ENCODE results near the gene RGL4. TPM values are rescaled to one million over a fixed set of nuclear protein-coding genes. Genes with fewer than 3 reads are reported as not detected.

RGL4 gene
- polyA plus RNA-seq, 1 donor, result 4.7 TPM

DNA sequence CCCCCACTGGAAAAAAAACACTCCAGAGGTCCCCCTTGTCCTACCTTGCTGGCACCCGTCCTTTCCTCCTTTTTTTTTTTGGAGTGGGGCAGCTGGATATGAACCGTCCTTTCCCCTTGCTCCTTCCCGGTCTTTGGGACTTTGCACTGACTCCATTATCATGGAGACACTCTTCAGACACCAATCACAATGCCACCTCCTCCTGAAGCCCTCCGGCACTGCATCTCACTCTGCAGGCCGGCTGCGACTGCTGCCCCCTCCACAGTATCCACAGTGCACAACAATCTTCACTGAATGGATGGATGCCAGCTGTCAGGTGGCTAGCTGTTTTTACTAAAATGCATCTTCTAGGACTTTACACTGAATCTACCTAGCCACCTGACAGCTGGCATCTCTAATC lies 12.7 kb upstream of the RGL4 start:
- no peak for DNase-seq

DNA sequence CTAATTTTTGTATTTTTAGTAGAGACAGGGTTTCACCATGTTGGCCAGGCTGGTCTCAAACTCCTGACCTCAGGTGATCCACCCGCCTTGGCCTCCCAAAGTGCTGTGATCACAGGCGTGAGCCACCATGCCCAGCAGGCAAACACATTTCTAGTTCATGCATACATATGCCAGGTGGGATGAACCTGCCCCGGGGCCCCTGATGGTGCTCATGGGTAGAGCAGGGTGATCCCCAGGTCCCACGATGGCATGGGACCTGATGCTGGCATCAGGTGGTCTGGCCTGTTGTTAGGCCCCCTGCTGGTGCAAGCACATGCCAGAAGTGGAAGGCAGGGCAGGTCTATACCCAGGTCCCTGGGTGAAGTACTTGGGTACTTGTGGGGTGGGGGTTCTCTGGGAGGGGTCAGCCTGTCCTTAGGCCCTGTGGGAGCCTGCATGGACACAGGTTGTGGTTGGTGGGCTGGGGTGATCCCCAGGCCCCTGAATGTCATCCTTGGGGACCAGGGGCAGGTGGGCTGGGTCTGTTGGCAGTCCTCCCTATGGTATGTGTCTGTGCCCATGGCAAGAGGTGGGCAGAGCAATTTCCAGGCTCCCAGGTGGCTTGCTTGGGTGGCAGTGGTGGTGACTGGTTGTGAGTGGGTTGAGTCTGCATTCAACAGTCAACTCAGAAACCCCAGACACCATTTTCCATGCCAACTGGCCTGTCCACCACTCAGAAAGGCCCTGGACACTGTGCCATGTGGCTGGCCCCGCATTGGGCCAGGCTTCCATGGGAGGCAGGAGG lies 9.6 kb upstream of the RGL4 start:
- no peak for DNase-seq

DNA sequence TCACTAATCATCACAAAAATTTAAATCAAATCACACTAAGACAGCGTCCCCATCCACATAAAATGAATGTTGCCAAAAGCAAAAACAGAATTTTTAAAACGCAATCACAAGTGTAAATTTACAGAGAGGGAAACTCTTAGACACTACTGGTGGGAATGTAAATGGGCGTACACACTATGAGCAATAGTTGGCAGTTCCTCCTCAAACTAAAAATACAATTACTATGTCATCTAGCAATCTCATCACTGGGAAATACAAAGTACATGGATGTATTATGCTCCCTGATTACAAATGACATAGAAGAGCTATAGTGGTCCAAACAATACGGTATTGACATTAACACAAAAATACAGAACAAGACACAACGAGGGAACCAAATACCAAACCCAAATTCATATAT lies 8.7 kb upstream of the RGL4 start:
- no peak for DNase-seq

DNA sequence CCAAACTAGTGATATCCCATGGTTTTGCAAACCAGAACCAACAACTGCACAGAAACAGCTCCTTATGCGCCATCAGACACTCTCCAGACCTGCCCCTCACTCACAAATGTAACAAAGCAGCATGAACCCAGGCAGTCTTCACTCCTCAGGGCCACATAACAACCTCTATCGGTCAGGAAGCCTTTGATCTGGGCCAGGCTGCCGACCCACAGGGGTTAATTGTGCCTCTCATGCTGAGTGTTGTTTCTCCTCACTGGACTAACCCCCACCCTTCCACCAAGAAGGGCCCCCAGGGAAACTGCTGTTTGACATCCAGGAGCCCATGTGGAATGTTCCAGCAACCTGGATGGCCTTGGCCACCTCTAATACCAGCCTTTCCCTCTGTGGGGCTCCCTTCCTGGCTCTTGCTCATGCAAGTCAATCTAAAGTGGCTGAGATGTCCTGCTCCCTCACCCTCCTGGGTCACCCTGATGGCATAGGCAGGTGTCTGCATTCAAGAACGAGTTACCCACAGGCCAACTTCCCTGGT lies 7.9 kb upstream of the RGL4 start:
- DNase-seq, result no peak

DNA sequence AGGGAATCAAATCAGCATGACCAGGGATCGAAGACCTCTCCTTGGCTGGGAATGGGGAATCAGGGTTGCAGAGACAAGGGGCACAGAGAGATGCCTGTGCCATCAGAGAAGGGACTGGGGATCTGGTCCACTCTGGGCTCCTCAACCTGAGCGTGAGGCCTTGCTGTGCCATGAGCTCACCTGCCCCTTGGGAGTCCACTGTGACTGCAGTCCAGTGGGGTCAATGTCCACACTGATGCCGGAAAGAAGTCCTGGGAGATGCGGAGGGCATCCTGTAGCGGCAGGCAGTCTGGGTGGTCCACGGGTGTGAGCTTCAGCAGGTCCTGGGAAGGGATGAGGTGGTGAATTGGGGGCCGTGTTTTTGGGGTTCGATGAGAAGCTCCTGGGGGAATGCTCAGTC lies 7.3 kb upstream of the RGL4 start:
- no peak for DNase-seq

DNA sequence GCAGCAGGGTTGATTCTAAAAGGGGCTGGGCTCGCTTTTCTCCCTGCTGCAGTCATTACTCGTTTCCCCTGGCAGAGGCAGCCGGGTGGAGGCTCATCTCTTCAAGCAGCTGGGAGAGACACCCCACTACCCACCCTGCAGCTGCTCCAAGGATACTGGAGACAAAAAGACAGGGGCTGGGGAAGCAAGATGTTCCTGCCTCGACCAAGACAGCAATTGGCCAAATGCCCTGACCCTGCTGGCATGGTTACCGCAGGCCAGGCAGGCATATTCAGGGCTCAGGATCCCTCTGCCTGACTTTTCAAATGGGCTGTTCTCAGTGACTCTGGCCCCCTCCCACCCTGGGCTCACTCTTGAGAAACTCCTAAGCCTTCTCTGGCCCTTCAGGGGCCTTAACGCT lies 6.8 kb upstream of the RGL4 start:
- no peak for DNase-seq

DNA sequence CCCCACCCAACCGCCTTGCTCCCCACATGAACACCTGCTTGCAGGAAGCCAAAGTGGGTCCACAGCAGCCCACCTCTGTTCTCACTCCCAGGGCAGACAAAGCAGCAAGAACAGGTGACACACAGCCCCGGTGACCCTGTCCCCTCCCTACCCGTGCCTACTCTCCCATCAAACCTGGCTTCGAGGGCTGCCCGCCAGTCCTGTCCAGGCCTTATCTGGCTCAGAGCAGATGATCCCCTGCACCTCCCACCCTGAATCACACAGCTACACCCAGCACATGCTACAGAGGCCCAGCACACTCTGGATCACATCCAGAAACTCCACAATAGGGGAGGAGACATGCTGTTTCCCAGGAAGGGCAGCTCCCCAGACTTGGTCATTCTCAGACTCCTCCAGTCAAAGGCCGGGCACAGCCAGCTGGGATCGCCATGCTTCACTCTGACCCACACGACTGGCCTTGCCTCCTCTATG lies 6.2 kb upstream of the RGL4 start:
- no peak for DNase-seq

DNA sequence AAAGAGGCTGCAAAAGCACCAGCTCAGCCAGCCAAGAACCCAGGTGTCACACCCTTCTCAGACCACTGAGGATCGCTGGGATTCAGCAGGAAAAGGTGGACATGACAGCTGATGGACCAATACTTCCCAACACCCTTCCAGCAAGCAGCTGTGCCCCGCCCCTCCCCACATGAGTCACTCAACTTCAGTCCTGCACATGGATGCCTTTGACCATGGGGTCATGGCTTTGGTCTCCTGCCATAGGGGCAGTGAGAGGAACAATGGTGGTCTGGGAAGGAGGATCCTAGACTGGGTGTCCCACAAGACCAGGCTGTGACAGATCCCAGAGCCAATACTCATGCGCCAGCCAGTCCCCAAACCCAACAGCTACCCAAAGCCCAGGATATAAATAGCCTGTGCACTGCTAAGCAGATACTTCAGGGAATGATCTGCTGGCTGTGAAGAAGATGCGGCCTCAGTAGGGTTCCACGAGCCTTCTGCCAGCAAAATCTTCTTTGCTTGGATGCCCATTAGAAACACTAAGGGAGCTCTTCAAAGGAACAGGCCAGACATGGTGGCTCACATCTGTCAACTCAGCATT lies 5.5 kb upstream of the RGL4 start:
- no peak for DNase-seq

DNA sequence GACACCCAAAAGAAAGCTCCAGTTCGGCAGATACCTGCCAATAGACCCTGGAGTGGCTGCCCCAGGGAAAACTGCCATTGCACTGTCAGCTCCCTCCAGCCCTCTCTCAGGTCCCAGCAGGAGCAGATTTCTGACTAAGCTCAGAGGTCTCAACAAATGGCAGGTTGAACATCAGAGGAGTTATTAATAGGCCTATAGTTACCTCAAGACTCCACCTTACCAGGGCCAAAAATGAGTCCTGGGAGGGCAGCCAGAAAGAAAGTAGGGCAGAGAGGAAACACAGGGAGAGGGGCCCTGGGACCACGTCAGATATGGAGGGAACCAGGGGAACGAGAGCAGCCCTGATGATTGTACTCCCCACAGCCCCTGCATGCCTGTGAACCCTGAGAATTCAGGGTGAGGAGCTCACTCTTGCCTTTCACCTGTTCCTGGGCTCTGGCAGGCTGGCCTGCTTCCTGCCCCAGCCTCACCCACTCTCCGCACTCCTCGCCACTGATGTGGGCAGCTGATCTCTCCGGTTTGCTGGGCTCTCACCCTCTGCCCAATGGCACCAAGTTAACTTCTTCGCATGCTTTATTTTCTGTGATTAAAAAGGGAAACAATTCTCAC lies 4.3 kb upstream of the RGL4 start:
- DNase-seq, result no peak

DNA sequence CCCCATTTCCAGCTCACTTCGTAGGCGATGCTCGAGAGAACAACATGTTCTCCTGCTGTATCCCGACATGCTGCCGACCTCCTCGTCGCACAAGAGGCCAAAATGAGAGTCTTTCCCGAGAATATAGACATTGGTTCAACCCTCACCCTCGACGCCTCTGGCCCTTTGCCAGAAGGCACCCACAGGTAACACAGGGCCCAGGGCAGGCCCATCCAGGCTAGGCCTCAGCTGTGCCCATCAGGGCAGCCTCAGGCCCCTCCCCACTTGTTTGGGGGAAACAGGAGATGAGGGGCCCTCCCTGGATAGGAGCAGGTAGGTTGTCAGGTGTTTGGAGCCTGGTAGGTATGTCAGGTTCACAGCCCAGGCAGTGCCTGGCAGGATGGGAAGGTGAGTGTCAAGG lies 2.7 kb upstream of the RGL4 start:
- DNase-seq, result no peak

DNA sequence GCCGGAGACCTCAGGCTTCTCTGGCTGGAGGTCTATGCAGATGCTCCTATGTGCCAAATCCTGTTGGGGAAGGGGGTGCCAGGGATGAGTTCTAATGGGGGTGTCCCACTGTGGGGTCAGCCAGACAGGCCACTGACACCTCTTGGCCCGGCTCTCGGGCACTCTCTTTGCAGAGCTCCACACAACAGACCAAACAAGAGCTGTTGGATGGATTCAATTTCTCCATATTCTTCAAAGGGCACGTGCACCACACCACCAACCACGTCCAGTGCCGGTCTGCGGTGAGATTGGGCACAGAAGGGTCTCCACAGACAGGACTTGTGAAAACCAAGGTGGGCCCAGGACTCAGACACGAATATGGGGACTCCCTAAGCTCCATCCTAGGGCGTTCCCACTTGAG lies 2.2 kb upstream of the RGL4 start:
- DNase-seq, result no peak

DNA sequence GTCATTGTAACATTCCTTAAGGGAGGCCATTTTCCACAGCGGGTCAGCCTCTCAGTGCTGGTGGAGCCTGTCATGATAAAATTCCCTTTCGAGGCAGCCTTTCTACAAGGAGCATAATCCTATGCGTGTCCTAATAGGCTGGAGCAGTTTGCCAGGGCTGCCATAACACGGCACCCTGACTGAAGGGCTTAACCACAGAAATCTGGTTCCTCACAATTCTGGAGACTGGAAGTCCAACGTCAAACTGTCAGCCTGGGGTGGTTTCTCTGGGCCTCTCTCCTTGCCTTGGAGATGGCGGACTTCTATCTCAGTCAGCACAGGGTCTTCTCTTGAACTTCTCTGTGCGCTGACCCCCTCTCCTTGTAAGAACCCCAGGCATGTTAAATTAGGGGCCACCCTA lies 1.4 kb upstream of the RGL4 start:
- DNase-seq, result no peak

DNA sequence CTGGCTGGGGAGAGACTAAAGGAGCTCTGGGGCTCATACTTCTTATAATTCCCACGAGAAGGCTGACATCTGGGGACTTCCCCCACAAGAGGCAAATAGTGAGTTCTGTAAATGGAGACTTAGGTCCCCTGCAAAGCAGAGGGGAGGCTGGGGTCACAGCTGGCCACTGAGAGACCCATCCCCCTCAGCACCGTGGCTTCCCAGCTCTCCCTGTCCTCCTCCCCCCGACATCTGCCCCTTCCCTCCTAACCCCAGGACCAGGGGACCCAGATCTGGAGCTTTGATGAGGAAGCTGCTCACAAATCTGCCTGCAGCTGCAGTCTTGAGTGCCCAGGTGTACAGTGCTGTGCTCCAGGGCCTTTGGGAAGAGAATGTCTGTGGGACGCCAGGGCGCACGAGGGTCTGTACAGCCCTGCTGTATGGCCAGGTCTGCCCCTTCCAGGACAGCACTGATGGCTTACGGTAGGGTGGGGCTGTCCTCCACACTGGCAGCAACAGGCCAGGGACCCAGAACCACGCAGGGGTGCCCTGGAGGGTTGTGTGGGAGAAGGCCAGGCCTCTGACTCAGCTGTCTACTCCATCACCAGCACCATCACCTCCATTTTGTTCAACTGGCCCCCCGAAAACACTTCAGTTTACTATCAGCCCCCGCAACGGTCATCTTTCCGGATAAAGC lies 1.1 kb downstream of the RGL4 start:
- no peak for DNase-seq

DNA sequence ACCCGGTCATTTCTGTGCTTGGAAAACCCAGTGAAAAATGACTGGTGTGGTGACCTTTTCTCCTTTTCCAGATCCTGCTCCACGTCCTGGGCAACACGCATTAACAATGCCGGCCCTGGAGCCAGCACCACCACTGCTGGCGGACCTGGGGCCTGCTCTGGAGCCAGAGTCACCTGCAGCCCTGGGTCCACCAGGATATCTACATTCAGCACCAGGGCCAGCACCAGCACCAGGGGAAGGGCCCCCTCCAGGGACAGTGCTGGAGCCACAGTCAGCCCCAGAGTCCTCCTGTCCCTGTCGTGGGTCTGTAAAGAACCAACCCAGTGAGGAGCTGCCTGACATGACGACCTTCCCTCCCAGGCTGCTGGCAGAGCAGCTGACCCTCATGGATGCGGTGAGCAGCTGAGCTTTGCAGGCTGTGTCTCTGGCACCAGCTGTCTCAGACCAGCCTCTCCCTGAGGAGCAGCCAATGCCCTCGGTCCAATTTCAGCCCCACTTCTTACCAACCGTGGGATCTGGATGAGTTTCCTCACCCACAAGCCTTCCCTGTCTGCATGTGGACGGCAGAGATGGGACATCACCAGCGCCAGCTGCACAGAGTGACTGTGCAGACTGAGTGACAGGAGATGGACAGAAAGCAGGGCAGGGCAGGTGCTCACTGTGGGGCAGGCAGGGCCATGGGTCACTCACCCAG lies 1.9 kb downstream of the RGL4 start:
- no peak for DNase-seq

DNA sequence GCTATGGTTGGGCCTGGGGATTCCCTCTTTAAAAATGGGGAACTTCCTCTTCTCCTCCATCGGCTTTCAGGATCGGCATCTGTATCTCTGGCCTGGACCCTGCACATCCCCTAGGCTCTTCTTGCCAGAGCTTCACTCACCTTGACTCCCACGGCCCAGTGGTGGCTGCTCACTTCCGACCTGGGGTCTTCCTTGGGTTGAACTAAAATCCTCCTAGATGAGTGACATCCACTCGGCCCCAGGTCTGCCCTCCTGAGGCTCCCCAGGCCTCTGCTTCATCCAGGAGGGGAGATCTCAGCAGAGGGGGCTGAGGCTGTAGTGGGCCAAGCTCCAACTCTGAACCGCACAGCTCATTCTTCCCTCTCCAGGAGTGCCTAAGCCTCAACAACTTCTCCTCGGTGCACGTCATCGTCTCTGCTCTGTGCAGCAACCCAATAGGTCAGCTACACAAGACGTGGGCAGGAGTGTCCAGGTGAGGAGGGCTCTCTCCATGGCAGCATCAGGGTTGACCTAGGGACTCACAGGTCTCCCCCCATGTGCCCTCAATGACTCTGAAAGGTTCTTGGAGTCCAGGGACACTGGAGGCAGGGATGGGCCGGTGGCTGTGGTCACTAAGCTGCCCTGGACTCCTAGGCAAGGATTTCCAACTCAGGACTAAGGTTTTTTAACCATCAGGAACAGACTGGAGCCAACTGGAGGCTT lies 3.3 kb downstream of the RGL4 start:
- no peak for DNase-seq

DNA sequence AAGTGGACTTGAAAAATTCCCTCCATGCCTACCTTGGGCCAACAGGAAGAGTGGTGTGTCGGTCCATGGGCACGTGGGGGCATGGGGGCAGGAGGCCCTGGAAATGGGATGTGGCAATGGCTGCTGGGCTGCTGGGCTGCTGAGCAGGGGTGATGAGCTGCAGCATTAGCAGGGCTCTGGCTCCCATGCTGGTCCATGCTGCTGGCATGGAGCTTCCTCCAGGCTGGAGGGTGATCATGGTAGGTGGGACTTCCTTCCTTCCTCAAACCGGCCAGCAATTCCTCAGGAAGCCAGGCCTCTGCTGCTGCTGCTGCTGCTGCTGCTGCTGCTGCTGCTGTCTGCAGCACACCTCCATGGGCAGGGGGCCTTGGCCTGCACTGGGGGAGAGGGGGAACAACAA lies 4.3 kb downstream of the RGL4 start:
- DNase-seq, result no peak

DNA sequence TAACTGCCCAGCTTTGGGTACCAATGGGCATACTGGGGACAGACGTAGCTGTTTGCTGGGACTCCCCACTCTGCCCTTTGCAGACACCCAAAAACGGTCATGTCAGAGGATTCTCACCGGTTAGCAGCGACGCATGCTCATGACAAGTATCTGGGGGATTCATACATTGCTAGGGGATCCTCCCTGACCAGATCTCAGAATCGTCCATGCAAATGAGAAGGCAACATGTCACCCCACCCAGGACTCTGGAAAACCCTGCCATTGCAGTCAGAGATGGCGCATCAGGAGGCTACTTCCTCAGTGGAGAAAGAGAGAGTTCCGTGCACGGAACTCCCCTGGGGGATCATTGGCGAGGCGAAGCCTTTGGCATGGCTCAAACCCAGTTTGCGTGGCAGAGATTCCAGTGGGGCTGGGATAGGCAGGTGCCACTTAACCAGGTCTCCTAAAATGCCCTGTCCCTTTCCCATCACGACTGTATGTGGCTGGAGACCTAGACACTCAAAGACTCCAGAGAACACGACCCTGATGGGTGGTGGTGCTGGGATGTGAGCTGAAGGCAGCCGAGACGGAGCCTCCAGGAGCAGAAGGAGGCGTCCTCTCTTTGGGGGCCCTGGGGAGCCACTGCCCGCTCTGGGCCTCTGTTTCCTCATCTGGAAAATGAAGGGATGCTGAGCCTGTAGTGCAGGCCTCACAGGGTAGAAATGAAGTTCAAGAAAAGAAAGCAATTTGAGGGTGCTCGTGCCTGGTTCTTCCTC lies 4.9 kb downstream of the RGL4 start:
- no peak for DNase-seq

DNA sequence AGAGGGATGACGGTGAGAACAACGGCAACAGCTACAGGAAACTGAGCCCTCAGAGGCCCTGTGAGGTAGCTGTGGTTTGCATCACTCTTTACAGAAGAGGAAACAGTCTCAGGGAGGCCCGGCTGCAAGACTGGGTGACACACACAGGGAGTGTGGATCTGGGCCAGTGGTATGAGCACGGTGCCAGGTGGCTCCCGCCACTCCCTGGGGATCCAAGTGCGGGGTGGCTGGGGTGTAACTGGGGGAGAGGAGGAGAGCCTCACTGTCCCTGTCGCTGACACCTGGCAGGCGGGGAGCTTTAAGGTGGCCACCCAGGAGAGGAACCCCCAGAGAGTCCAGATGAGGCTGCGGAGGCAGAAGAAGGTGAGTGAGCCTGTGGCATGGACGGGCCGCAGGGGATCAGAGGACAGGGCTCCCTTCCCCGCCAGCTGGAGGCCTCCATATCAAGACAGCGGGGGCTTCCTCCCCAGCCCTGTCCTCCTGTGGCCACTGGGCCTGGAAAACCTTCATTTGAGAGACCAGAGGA lies 5.6 kb downstream of the RGL4 start:
- no peak for DNase-seq

DNA sequence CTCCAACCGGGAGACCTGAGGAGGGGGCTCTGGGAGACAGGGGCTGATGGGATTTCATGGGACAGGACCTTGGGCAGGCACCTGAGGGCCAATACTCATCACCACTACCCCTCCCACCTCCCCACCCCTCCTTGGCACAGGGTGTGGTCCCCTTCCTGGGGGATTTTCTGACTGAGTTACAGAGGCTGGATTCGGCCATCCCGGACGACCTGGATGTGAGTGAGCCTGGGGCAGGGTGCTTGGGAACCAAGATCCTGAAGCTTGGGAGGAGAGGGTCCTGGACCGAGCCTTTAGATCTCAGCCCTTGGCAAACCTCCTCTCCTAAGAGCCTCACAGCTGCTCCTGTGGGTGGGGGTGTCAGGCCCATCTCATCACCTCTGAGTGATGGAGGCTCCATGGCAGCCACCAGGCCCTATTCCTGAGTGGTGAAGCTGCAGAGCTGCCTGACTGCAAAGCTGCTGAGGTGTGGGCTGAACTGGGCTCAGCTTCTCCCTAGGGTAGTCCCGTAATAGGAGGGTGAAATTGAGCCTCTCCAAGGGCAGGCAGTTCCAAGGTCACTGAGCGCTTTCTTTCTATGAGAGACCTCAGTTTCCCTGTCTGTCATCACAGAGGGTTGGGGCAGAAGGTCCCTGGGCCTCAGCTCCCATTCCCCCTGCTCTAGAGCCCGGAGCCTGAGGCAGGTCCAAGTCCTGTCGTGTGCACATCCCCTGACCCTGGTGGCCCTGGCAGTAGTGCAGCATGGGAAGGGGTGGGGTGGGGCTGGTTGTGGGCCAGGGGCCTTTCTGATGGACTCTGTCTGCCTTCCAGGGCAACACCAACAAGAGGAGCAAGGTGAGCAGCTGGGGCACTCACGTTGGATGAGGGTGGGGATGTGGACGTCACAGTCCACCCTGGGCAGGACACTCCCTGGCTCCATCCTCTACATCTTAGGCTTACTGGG lies 6.5 kb downstream of the RGL4 start:
- no peak for DNase-seq

All from left kidney (tissue), 2 donors.